Mesodermal cell (in vitro differentiated cells): ENCODE data around the gene KCNE4.

Experiments used
- H3K27ac ChIP-seq: 2 replicates; pipeline ENCODE4 v1.7.0; 2013; ENCODE audit warnings: mild to moderate bottlenecking, low read depth, low read length, moderate library complexity; ENCODE audit not compliant: severe bottlenecking
- H3K36me3 ChIP-seq: 2 replicates; pipeline ENCODE4 v1.7.1; 2013; ENCODE audit warnings: mild to moderate bottlenecking, low read length, moderate library complexity; ENCODE audit not compliant: control insufficient read depth, insufficient read depth
- H3K4me1 ChIP-seq: one replicate; pipeline ENCODE4 v1.7.1; 2013; ENCODE audit warnings: mild to moderate bottlenecking, low read length; ENCODE audit not compliant: insufficient read depth, control insufficient read depth, poor library complexity, severe bottlenecking
- H3K4me3 ChIP-seq: 2 replicates; pipeline ENCODE4 v1.7.0; 2013; ENCODE audit warnings: low read length, control low read depth, mild to moderate bottlenecking; ENCODE audit not compliant: insufficient read depth, poor library complexity, severe bottlenecking; ENCODE audit errors: extremely low read depth
- H3K9me3 ChIP-seq: 2 replicates; pipeline ENCODE4 v1.7.1; 2013; ENCODE audit warnings: mild to moderate bottlenecking, low read length, moderate library complexity; ENCODE audit not compliant: control insufficient read depth
- WGBS, 2 experiments: methylation state at CpG; one replicate each; pipeline ENCODE4 v1.1.5; 2013; ENCODE audit warnings: missing lambda C conversion rate in 2 of 2; ENCODE audit not compliant: insufficient coverage in 2 of 2; 5-methylcytosine and 5-hydroxymethylcytosine counted together

KCNE4 gene

GRCh38 chr2:223086370-223086981 lies 34.5 kb downstream of the KCNE4 start:
- Histone ChIP-seq H3K9me3 (no peaks in the 10 kb centered on the region), H3K27ac (no peak overlapping the region), H3K4me1 (peaks cover 7% of the 10 kb centered on the region), H3K36me3 (no peaks in the 10 kb centered on the region), H3K4me3 (no peak overlapping the region)
- whole genome bisulfite sequencing, 2 experiments: 94 to 95% methylated on average over 12 to 13 of the region's 13 CpGs

- Histone ChIP-seq H3K4me3 (no peak overlapping the region), H3K4me1 (peaks cover 7% of the 10 kb centered on the region), H3K9me3 (no peaks in the 10 kb centered on the region), H3K36me3 (no peaks in the 10 kb centered on the region), H3K27ac (no peak overlapping the region)
- WGBS, 2 experiments: 92% methylated on average over 2 of the region's 5 CpGs; no CpG with 5 or more reads in 1 of the 2 experiments
These were observed 35.5 kb downstream of the KCNE4 start for GRCh38 chr2:223087466-223087865.

DNA sequence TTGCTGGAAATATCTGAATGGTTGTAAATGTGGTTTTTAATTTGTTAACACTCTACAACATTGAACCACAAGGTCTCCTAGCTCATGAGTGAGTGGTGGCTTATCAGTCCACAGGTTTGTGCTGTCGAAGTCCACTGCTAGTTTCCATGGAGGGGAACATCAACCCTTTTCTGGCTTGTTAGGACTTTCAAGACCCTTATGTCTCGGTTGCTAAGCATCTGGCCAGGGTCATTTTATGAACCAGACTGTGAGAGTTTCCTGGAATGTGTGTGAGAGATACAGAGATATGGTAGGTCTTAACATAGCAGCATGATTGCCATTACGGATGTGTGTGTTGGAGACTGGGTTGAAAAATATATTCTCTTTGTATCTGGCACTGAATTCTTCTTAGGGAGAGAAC lies 36.9 kb downstream of the KCNE4 start:
- H3K36me3 ChIP-seq: no peaks in the 10 kb centered on the region
- WGBS, 2 experiments: 80 to 100% methylated on average over 2 of the region's 3 CpGs
- H3K9me3 ChIP-seq: no peaks in the 10 kb centered on the region
- peak overlapping the region; percentile 76 for H3K27ac ChIP-seq
- H3K4me3 ChIP-seq: no peak overlapping the region
- peaks cover 17% of the 10 kb centered on the region for H3K4me1 ChIP-seq

DNA sequence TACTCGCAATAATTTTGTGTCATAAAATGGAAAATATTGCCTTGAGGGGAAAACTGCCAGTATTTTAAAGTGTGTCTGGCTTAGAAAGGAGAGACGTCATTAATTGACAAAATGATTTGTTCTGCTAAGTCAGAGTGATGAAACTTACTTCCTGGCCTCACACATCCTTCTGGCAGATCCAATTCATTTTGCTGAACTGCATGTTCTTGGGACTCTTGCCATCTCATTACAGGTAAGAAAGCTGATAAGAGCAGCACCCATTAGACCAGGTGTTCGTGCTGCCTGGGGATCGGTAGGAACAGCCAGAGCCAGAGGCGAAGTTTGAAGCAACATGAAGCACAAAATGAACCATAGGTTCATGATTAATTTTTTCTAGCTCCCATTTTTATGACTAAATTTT lies 38.0 kb downstream of the KCNE4 start:
- peaks cover 18% of the 10 kb centered on the region for H3K4me1 ChIP-seq
- H3K9me3 ChIP-seq: no peaks in the 10 kb centered on the region
- H3K27ac ChIP-seq: no peak overlapping the region
- H3K4me3 ChIP-seq: no peak overlapping the region
- 77 to 96% methylated on average over 4 to 5 of the region's 5 CpGs for WGBS, 2 experiments
- no peaks in the 10 kb centered on the region for H3K36me3 ChIP-seq

- Histone ChIP-seq H3K36me3 (no peaks in the 10 kb centered on the region), H3K4me1 (peaks cover 18% of the 10 kb centered on the region), H3K4me3 (no peak overlapping the region), H3K9me3 (no peaks in the 10 kb centered on the region), H3K27ac (no peak overlapping the region)
- WGBS, 2 experiments: 88 to 92% methylated on average over 1 of the region's 1 CpG
These were observed 38.7 kb downstream of the KCNE4 start for GRCh38 chr2:223090540-223091235.

- Histone ChIP-seq H3K27ac (no peak overlapping the region), H3K9me3 (no peaks in the 10 kb centered on the region), H3K36me3 (no peaks in the 10 kb centered on the region), H3K4me1 (peaks cover 18% of the 10 kb centered on the region), H3K4me3 (no peak overlapping the region)
- WGBS, 2 experiments: 92 to 96% methylated on average over 3 of the region's 4 CpGs
These were observed 40.7 kb downstream of the KCNE4 start for GRCh38 chr2:223092667-223093066.

DNA sequence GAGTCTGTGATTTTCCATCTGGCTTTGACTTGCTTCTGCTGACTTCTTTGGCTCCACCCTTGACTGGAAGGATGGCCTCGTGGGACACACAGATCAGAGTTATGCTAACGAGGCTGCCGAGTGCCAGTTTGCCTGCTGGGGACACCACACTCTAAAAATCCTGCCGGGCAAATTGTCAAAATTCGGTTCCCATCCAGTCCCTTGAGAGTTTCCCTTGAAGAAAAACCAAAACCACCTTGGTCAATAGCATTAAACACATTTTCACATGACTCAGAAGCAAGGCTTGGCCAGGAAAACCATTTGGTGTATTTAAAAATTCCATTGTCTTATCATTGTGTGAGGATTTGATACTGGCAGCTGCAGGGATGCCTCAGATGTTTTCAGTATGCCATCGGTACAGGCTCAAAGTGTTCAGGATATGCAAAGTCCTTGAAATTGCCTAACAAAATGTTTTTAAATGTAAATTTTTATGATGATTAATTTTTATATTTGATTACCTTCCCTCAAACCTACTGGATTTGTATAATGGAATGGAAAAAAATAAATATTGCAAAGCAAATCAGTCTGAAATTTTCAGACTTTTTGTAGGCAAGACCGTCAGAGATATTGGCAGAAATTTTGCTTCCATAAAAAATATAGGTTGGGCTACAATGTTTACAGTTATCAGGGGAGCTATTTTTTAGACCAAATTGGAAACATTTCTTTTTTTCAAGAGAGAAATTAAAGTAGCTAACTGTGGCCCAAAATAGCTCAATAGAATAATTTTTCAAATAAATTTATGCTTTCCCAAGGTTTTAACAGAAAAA lies 41.6 kb downstream of the KCNE4 start:
- no peaks in the 10 kb centered on the region for H3K9me3 ChIP-seq
- 52 to 60% methylated on average over 5 to 7 of the region's 7 CpGs for WGBS, 2 experiments
- H3K4me1 ChIP-seq: peaks cover 18% of the 10 kb centered on the region
- H3K4me3 ChIP-seq: no peak overlapping the region
- H3K27ac ChIP-seq: no peak overlapping the region
- no peaks in the 10 kb centered on the region for H3K36me3 ChIP-seq

GRCh38 chr2:223095207-223095606 lies 43.2 kb downstream of the KCNE4 start:
- Histone ChIP-seq H3K4me1 (peaks cover 11% of the 10 kb centered on the region), H3K36me3 (no peaks in the 10 kb centered on the region), H3K27ac (no peak overlapping the region), H3K4me3 (no peak overlapping the region), H3K9me3 (no peaks in the 10 kb centered on the region)
- no CpG with 5 or more reads among the region's 1 CpG for WGBS, 2 experiments

DNA sequence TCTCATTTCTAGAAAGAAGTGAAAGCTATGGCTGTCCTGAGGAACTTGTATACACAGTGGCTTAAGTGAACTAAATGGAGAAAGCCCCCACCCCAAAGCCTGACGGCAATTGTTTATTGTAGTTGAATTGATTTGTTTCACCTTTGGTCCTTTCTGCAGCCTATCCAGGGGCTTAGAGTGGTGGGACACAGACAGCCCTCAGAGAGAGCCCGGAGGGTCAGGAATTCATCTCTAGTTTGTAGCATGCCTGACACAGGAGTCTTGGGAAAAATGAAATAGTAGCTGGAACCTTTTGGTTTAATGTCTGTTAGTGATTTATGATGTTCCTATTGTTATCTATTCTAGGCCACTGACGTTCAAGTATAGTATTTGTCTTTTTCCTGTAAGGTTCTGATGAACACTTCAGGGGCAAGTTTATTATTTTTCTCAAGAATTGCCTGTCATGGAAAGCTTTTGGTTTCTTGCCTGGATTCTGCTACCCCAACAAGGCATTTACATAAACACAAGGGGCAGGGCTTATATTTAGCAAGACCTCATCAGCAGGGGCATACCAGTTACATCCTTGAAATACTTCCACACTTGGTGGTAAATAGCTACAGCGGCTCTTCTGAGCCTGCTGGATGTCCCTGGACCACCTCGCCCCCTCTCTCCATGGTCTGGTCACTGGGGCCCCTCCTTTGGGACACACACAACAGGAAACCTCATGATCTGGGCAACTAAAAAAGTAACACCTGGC lies 44.4 kb downstream of the KCNE4 start:
- peaks cover 14% of the 10 kb centered on the region for H3K4me1 ChIP-seq
- no peaks in the 10 kb centered on the region for H3K9me3 ChIP-seq
- no peak overlapping the region for H3K4me3 ChIP-seq
- WGBS, 2 experiments: 83 to 90% methylated on average over 3 to 4 of the region's 5 CpGs
- H3K36me3 ChIP-seq: no peaks in the 10 kb centered on the region
- no peak overlapping the region for H3K27ac ChIP-seq

DNA sequence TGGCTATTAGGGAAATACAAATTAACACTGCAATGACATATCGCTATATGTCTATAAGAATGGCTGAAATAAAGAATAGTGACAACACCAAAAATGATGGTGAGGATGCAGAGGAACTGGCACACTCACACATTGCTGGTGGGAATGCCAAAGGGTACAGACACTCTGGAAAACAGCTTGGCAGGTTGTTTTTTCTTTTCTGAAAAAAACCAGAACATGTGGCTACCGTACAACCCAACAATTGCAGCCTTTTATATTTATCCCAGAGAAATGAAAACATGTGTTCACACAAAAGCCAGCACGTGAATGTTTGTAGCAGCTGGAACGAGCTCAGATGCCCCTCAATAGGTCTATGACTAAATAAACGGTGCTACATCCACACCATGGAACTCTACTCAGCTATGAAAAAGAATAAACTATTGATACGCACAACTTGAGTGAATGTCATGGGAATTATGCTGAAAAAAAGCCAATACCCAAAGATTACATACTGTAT lies 45.9 kb downstream of the KCNE4 start:
- WGBS, 2 experiments: 94 to 100% methylated on average over 2 to 3 of the region's 6 CpGs
- H3K4me1 ChIP-seq: peaks cover 14% of the 10 kb centered on the region
- H3K4me3 ChIP-seq: no peak overlapping the region
- no peak overlapping the region for H3K27ac ChIP-seq
- H3K36me3 ChIP-seq: no peaks in the 10 kb centered on the region
- no peaks in the 10 kb centered on the region for H3K9me3 ChIP-seq
